Astrocyte (in vitro differentiated cells and primary cell): ENCODE results near the gene ZNF410.

Source experiments
- EZH2 ChIP-seq: IDR thresholded peaks from 2 replicates; pipeline ENCODE4 v1.6.1; 2012; ENCODE audit warnings: mild to moderate bottlenecking, low read length, inconsistent platforms; ENCODE audit not compliant: insufficient read depth
- TF ChIP-seq, protein P1 (sequence below): IDR thresholded peaks from 2 replicates; pipeline ENCODE4 v1.5.1; 2011; ENCODE audit warnings: low read depth, mild to moderate bottlenecking, inconsistent platforms, low read length, moderate library complexity; ENCODE audit not compliant: insufficient read depth

- TF ChIP-seq EZH2: no peak
- TF ChIP-seq, protein P1, sequence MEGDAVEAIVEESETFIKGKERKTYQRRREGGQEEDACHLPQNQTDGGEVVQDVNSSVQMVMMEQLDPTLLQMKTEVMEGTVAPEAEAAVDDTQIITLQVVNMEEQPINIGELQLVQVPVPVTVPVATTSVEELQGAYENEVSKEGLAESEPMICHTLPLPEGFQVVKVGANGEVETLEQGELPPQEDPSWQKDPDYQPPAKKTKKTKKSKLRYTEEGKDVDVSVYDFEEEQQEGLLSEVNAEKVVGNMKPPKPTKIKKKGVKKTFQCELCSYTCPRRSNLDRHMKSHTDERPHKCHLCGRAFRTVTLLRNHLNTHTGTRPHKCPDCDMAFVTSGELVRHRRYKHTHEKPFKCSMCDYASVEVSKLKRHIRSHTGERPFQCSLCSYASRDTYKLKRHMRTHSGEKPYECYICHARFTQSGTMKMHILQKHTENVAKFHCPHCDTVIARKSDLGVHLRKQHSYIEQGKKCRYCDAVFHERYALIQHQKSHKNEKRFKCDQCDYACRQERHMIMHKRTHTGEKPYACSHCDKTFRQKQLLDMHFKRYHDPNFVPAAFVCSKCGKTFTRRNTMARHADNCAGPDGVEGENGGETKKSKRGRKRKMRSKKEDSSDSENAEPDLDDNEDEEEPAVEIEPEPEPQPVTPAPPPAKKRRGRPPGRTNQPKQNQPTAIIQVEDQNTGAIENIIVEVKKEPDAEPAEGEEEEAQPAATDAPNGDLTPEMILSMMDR: no peak
These were observed 2.3 kb downstream of the ZNF410 start for GRCh38 chr14:73888971-73889370.
